GM19025 (cell line): ENCODE measurements around the gene AHSP.
"Not testable (repeated sequence)": the region's sequence is repeated elsewhere in the genome, so short reads cannot be mapped to it uniquely, and the experiment has no call there.

ENCODE experiments used
- ATAC-seq: cut with Tn5 transposase; IDR thresholded peaks from one replicate; pipeline ENCODE4 v1.9.1; 2021; ENCODE audit warnings: mild to moderate bottlenecking, low read depth, moderate library complexity; ENCODE audit not compliant: unreplicated experiment

The AHSP gene, protein sequence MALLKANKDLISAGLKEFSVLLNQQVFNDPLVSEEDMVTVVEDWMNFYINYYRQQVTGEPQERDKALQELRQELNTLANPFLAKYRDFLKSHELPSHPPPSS

DNA sequence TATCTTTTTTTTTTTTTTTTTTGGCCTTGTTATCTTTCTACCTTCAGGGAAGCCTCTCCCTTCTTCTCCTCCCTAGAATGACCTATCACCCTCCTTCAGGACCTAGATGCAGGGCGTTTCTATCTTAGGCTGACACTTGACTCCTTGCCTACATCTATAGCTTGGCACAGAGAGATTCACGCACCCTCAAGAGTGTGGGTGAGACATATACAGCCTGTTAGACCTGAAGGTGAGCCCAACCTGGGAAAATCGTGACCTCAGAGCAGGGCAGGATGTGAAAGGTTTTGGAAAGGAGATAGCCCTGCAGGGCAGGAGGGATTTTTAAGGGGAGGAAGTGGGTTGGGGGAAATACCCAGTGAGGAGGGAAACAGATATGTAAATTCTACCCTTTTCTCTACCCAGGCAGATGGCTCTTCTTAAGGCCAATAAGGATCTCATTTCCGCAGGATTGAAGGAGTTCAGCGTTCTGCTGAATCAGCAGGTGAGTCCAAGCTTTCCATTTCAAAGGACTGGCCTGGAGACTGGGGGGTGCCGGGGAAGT is at the start of gene AHSP:
Gene AHSP (plus strand): TSS at position 167 of the 541 bp plus-strand sequence. CDS start 240 bp downstream, at position 407.
- ATAC-seq, result no peak

DNA sequence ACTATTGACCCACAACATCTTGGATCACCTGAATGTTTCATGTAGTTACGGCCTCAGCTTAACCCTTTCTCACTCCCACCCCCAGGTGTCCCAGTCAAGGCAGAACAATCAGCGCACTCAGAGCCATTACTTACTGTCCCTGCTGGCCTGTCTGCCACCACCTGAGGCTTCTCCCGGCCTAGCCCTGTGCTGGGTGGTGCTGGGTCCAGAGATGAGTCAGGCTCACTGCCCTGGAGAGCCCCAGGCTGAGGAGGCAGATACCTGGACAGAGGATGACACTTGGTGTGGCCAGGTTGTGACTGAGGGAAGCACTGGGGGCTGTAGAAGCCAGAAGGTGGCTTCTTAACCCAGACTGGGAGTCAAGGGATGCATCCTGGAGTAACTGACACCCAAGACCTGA is 48.7 kb upstream of the AHSP start:
- no peak for ATAC-seq

DNA sequence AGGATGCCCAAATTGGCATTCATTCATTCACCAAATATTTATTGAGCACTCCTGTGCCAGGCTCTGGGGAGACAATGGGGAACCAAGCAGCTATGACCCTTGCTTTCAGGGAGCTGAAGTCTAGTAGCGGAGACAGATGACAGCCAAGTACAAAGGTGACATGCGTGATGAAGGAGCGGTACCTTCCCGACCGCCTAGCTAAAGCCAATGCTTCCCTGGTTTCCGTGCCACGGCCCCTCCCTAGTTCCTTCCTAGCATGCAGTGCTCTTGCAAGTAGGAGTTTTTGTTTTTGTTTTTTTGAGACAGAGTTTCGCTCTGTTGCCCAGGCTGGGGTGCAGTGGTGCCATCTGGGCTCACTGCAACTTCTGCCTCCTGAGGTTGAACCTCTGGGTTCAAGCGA is 47.9 kb upstream of the AHSP start:
- no peak for ATAC-seq

DNA sequence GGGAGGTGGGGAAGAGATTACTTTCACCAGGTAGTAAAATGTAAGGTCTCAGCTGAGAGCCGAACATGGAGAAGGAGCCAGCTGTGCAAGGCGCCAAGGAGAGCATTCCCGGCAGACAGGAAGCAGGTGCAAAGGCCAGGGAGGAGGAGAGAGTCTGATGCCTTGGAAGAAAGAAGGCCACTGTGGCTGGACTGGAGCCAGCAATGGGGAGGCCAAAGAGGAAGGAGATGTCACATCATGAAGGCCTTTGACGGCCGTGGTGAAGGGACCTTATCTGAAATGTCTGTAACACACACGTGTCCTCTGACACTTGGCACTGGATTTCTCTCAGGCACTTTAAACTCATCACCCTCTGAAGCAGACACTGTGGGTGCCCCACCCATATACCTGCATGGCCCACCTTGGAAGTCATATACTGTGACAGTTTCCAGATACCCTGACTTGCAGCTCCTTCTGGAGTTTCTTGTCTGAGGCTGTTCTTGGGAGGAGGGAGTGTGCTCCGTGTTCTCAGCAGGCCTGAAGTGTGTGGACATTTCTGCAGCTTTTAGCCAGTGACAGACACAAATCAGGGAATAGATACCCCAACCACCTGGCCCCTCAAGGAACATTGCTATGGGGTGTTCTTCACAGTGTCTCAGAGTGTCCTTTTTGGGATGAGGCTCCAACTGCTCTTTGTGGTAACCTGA is 46.7 kb upstream of the AHSP start:
- ATAC-seq, result no peak

DNA sequence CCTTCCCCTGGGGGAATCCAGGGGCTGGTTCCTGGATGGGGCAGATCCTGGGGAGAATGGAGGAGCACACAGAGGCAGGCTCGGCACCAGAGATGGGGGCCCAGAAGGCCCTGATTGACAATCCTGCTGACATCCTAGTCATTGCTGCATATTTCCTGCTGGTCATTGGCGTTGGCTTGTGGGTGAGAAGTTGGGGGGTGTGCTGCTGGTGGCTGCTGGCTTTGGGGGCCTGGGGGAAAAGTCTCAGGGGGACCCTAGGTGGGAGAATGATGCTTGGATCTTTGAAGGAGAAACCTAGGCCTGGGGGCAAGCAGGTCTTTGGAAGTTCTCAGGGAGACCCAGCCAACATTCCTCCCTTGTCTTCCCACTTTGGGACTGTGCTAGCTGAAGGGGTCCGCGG is 44.6 kb upstream of the AHSP start, which contains the start of gene SLC5A2:
Gene SLC5A2 (plus strand): TSS at position 43 of the 400 bp plus-strand sequence. CDS start 14 bp downstream, at position 57.
- ATAC-seq, result no peak

DNA sequence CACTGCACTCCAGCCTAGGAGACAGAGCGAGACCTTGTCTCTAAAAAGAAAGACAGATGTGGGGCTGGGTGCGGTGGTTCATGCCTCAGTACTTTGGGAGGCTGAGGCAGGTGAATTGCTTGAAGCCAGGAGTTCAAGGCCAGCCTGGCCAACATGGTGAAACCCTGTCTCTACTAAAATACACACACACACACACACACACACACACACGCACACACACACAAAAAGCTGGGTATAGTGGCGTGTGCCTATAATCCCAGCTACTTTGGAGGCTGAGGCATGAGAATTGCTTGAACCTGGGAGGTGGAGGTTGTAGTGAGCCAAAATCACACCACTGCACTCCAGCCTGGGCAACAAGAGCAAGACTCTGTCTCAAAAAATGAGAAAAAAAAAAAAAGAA is 43.7 kb upstream of the AHSP start:
- ATAC-seq, result not testable (repeated sequence)

DNA sequence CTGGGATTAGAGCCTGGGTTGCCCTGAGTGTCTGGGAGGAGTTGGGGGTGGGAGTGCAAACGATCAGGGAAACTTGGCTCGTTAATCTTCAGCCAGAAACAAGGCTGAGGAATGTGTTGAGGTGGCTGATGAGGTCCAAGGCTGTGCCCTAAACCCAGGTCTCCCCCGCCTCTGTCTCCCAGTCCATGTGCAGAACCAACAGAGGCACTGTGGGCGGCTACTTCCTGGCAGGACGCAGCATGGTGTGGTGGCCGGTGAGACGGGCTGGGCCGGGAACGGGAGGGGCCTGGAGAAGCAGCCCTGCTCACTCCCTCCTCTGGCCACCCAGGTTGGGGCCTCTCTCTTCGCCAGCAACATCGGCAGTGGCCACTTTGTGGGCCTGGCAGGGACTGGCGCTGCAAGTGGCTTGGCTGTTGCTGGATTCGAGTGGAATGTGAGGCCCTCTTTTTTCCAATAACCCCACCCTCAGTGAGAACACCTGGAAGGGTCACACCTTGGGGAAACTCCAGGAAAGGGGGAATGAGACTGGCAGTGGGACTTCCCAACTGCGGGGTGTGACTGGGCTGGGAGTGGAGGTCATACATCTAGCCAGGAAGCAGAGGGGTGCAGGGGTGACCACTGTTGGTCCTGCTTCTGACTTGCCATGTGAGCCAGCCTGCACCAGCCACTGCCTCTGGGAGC is 43.1 kb upstream of the AHSP start:
- no peak for ATAC-seq

DNA sequence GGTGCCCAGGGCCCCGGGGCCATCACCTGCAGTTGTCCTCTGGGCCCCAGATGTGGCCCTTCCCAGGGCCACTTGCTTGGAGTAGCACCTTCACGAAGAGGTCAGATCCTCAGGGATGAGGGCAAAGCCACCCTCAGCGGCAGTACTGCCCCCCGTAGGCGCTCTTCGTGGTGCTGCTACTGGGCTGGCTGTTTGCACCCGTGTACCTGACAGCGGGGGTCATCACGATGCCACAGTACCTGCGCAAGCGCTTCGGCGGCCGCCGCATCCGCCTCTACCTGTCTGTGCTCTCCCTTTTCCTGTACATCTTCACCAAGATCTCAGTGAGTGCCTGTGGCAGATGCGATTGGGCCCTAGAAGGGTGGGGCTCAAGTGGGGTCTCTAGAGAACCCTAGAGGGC is 42.1 kb upstream of the AHSP start:
- no peak for ATAC-seq

DNA sequence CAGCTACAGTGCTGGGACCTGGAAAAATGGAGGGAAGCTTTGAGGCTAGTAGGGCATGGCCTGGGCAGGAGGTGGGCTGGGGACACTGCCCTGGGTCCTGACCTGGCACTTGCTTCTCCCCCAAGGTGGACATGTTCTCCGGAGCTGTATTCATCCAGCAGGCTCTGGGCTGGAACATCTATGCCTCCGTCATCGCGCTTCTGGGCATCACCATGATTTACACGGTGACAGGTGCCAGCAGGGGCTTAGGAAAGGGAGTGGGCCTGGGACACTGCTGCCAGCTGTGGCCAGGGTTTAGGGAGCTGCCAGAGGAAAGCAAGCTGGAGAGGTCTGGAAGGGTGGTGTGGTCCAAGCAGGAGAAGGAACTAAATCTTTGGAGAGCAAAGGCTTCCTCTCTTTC is 41.7 kb upstream of the AHSP start:
- no peak for ATAC-seq

DNA sequence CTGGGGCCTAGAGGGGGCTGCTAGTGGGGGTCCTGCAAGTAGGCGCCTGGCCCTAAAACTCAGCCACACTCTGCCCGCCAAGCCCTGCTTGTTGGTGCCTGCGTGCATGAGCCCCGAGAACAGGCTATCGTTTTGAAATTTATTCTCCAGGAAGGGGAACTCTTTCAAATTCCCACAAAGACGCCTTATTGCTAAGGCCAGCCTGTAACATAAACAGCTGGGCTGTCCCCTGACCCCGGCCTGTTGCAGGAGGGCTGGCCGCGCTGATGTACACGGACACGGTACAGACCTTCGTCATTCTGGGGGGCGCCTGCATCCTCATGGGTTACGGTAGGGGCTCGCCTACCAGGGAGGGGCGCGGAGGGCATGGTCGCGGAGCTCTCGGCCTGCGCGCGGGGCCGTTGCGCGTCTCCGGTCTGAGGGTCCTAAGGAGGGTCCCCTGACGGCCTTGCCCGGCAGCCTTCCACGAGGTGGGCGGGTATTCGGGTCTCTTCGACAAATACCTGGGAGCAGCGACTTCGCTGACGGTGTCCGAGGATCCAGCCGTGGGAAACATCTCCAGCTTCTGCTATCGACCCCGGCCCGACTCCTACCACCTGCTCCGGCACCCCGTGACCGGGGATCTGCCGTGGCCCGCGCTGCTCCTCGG is 40.5 kb upstream of the AHSP start:
- ATAC-seq, result no peak

DNA sequence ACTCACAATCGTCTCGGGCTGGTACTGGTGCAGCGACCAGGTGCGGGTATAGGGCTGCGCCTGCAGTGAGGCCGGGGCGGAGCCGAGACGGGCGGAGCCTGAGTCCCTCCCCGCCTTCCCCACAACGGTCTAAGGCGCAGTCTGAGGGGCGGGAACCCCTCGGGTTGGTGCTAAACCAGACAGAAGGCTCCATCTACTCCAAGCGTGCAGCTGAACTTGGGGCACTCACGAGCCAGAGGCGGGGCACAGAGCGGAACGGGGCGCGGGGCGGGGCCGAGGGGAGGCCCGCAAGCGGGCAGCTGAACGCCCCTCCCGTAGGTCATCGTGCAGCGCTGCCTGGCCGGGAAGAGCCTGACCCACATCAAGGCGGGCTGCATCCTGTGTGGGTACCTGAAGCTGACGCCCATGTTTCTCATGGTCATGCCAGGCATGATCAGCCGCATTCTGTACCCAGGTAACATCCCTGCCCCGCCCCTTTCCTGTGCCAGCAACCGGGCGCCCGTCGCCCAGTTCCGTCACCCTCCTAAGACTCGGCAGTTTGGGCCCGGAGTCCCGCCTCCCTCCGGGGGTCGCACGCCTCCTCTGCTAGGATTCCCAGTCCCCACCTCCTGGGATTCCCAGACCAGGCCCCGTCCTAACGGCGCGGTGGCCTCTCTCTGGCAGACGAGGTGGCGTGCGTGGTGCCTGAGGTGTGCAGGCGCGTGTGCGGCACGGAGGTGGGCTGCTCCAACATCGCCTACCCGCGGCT is 39.8 kb upstream of the AHSP start:
- ATAC-seq, result peak; percentile 81

DNA sequence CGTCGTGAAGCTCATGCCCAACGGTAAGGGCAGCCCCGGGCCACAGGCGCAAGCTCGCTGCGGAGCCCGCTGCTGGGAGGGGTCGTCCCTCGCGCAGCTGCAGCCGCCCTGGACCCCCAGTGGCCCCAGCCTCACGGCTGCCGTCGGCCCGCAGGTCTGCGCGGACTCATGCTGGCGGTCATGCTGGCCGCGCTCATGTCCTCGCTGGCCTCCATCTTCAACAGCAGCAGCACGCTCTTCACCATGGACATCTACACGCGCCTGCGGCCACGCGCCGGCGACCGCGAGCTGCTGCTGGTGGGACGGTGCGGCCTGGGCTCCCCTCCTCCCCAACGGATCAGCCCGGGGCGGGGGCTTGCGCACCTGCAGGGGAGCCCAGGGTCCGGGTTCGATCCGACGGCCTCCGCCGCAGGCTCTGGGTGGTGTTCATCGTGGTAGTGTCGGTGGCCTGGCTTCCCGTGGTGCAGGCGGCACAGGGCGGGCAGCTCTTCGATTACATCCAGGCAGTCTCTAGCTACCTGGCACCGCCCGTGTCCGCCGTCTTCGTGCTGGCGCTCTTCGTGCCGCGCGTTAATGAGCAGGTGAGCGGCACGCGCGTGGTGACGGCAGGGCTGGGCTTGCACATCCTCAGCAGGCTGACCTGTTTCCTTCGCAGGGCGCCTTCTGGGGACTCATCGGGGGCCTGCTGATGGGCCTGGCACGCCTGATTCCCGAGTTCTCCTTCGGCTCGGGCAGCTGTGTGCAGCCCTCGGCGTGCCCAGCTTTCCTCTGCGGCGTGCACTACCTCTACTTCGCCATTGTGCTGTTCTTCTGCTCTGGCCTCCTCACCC is 39.0 kb upstream of the AHSP start:
- ATAC-seq, result no peak

DNA sequence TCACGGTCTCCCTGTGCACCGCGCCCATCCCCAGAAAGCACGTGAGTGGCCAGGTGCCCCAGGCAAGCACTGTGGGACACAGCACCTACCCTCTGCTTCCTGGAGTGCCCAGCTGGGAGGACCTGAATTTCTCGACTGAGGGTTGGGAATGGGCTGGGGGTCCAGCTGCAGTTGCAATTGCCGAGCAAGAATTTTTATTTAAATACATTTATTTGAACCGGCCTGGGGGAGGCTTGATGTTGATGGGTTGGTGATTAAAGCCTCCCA is 38.5 kb upstream of the AHSP start:
- ATAC-seq, result no peak

DNA sequence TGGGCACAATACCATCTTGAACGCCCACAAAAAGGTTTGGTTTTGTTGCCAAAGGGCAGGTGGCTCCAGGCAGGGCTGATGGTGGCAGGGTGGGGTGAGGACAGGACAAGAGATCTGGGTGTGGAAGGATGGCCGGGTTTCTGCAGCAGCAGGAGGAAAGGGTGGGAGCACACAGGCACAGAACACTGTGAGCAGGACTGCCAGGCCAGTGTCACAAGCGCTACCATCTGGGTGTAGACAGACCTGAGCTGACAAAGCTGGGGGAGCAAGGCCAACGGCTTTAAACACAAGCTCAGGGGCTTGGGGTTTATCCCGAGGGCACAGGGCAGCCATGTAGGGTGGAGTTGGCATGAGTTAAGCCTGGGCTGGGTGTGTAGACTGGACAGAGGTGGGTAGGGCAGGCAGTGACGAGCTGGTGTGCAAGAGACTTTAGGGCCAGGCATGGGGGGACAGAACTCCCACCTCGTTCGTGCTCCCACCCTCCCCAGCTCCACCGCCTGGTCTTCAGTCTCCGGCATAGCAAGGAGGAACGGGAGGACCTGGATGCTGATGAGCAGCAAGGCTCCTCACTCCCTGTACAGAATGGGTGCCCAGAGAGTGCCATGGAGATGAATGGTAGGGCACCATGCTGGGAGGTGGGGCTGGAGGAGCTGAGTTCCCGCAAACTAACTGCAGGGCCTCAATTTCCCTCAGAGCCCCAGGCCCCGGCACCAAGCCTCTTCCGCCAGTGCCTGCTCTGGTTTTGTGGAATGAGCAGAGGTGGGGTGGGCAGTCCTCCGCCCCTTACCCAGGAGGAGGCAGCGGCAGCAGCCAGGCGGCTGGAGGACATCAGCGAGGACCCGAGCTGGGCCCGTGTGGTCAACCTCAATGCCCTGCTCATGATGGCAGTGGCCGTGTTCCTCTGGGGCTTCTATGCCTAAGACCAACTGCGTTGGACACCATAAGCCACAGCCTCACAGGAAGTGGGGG is 37.8 kb upstream of the AHSP start:
- no peak for ATAC-seq

DNA sequence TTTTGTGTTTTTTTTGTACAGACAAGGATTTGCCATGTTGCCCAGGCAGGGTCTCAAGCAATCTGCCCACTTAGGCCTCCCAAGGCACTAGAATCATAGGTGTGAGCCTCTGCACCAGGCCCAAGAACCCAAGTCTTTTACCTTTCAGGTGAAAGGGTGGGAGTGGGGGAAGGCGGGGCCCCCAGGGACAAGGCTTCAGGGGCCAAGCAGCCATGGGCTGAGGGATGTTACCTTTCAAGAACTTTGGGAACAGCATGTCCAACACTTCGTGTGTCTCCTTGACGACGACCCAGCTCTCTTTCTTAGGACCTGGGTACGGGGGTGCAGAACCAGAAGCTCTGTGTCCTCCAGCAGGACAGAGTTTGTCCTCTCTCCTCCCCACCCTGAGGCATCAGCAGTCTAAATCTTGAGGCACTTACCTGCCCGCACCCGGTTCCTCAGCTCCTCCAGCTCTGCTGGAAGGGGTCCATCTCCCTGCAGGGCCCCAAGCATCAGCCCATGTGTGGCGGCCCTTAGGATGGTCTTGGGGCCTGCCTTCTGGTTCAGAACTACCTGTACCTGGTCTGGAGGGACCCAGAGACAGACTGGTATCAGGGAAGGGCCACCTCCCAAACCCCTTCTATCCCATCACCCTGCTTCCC is 35.8 kb upstream of the AHSP start:
- ATAC-seq, result no peak

DNA sequence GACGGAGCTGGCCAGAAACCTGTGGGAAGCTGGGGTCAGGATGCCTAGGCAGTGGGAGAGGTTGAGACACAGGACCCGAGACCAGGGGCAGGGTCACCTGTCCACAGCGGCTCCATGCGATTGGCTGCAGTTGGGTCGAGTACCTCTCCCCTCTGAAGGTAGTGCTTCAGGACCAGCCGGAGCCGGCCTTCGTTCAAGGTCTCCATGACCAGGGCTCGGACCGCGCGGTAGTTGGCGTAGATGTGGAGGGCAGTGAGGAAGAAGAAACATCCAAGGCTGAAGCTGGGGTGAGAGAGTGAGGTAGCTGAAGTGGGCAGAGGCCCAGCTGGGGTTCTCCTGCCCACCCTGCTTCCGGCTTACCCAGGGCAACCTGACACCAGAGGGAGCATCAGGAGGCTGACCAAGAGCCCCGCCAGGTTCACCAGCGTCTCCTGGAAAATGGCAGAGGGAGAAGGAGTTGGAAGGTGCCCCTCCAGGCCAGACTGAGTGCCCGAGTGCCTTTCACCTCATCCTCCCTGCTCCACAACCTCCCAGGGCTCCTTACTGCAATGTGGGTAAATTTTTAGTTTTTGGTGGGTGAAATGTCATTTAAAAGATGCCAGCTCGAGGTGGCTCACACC is 34.1 kb upstream of the AHSP start:
- ATAC-seq, result no peak

DNA sequence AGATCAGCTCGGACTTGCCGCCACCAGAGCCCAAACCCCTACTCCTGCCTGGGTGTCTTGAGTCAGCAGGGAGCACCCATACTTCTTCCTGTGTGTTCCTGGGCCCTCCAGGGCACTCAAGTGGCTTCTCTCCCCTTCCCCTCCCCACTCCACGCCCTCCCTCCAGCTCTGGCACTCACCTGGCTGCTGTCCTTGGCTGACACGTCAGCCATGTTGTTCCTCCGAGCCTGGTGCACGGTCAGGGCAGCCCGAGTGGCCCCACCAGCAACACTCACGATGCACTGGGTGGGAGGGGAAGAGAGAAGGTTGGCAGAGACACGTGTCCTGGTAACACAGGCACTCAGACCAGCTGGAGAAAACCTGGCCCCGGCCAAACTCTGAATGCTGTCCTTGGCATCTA is 31.0 kb upstream of the AHSP start:
- ATAC-seq, result no peak

DNA sequence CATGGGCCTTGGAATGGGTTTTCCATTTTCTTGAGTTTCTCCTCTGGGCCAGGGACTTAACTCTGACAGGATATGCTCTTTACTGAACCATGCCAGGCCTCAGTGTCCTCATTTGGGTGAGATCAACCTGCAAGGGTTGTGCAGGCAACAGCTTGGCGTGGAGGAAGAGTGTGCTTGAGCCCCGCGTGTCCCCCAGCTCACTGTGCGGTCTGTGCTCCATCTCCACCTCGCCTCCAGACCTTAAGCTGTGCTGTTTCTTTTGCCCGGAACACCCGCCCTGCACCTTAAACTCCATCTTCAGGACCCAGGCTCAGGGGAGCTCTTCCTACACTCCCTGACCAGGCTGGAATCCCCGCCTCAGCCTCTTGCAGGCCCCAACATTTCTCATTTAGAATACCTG is 29.2 kb upstream of the AHSP start:
- ATAC-seq, result no peak
